ENCODE measurements around the gene FLNB. TPM values are rescaled to one million over a fixed set of nuclear protein-coding genes. Genes with fewer than 3 reads are reported as not detected.

The FLNB gene
- total and polyA plus RNA-seq, 2 experiments from 2014 or later = 69.4 to 172 TPM

DNA sequence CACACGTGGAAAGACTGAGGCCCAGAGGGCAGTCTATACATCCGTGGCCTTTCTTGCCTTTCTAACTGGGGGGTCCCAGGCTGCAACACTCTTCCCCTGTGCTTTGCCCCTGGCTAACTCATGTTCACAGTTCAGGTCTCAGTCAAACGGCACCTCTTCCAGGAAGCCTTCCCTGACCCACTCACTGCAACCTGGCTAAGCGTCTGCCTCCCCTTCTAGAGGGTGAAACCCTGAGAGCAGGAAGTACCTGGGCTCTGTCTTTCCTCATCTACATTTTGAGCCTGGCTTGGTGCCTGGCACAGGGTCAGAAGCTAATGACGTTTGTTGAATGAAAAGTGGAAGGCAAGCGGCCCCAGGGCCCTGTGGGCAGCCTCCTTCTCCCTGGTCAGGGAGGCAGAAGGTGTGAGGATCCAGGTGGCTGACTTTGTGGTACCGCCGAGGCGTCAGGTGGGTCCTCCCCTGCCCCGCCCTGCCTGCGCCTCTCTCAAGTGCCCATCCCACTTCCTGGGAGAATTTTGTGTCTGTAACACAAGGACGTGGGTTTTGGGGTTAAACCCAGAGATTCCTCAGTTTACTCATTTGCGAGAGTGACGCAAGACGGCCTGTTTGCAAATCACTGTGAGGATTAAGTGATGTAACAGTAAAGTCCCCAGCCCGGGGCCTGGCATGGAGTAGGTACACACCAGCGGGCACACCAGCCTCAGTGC, 170.5 kb downstream of the FLNB start:
- Histone ChIP-seq H3K4me2 (no peak overlapping the region), H3K9me2 (replicated peaks; ENCODE audit: insufficient read depth) (no peaks in the 10 kb centered on the region), H3K27me3 (no peaks in the 10 kb centered on the region), H3K79me2 (no peaks in the 10 kb centered on the region), H3K4me1 (ENCODE audit: insufficient read depth) (peaks cover 30% of the 10 kb centered on the region), H2AFZ (no peak overlapping the region), H3K9me3 (ENCODE audit: low read depth) (no peaks in the 10 kb centered on the region), H3K36me3 (replicated peaks; ENCODE audit: insufficient read depth, low read depth) (no peaks in the 10 kb centered on the region), H3K4me3 (no peak overlapping the region), H4K20me1 (ENCODE audit: insufficient read depth, poor library complexity, severe bottlenecking) (no peaks in the 10 kb centered on the region), H3K27ac (no peak overlapping the region)
- DNase-seq (ENCODE audit: low spot score) = no peak
- WGBS (ENCODE audit: low lambda C conversion rate, missing lambda C conversion rate) = 82% methylated on average over 17 of the region's 17 CpGs
- TF ChIP-seq, protein P1, sequence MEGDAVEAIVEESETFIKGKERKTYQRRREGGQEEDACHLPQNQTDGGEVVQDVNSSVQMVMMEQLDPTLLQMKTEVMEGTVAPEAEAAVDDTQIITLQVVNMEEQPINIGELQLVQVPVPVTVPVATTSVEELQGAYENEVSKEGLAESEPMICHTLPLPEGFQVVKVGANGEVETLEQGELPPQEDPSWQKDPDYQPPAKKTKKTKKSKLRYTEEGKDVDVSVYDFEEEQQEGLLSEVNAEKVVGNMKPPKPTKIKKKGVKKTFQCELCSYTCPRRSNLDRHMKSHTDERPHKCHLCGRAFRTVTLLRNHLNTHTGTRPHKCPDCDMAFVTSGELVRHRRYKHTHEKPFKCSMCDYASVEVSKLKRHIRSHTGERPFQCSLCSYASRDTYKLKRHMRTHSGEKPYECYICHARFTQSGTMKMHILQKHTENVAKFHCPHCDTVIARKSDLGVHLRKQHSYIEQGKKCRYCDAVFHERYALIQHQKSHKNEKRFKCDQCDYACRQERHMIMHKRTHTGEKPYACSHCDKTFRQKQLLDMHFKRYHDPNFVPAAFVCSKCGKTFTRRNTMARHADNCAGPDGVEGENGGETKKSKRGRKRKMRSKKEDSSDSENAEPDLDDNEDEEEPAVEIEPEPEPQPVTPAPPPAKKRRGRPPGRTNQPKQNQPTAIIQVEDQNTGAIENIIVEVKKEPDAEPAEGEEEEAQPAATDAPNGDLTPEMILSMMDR (IDR thresholded peaks at IDR 0.05; ENCODE audit: poor library complexity) = no peak
- TF ChIP-seq EZH2phosphoT487 (IDR thresholded peaks at IDR 0.05; ENCODE audit: low read depth, severe bottlenecking, unreplicated experiment) = no peak
- TF ChIP-seq EZH2 (IDR thresholded peaks at IDR 0.05; ENCODE audit: borderline replicate concordance) = no peak

DNA sequence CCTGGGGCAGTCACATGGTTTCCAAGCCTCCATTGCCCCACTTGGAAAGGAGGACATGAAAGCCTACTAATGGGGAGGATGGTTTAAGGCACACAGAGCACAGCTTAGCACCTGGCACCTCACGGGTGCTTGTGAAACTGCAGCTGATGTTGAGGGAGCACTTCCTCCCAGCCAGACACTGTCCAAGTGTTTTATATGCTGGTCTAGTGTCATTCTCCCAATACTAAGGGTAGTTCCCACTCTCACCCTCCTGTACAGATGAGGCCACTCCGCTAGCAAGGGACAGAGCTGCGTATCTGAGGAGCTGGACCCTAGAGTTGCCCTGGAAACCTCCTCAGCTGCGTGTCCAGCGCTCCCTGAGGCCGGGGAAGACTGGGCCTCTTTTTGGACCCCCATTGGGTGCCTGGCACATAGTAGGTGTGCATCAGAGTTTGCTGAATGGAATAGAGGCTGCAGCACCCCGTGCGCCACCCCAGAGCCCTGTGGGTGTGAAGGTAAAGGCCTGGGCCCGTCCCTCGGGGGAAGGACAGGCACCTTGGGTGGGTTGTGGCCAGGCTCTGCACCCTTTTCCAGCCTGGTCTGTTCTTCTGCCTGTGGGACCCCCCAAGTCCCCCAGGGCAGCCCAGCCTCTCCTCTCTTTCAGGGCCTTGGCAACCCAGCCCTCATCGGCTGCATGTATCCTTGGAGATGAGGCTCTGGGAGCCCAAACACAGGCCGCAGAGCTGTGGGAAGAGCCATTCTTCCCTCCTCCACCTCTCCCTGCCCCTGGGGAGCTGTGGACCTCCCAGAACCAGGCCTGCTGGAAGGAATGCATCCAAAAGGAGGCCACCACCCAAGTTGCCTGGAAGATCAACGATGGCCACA, 171.2 kb downstream of the FLNB start:
- Histone ChIP-seq H3K4me1 (ENCODE audit: insufficient read depth) (peaks cover 25% of the 10 kb centered on the region), H4K20me1 (ENCODE audit: insufficient read depth, poor library complexity, severe bottlenecking) (no peaks in the 10 kb centered on the region), H2AFZ (no peak overlapping the region), H3K9me3 (ENCODE audit: low read depth) (no peaks in the 10 kb centered on the region), H3K27ac (no peak overlapping the region), H3K4me2 (no peak overlapping the region), H3K27me3 (no peaks in the 10 kb centered on the region), H3K79me2 (no peaks in the 10 kb centered on the region), H3K9me2 (replicated peaks; ENCODE audit: insufficient read depth) (no peaks in the 10 kb centered on the region), H3K4me3 (no peak overlapping the region), H3K36me3 (replicated peaks; ENCODE audit: insufficient read depth, low read depth) (no peaks in the 10 kb centered on the region)
- TF ChIP-seq EZH2 (IDR thresholded peaks at IDR 0.05; ENCODE audit: borderline replicate concordance) = no peak
- no peak for TF ChIP-seq EZH2phosphoT487 (IDR thresholded peaks at IDR 0.05; ENCODE audit: low read depth, severe bottlenecking, unreplicated experiment)
- TF ChIP-seq, protein P1 (IDR thresholded peaks at IDR 0.05; ENCODE audit: poor library complexity) = no peak
- no peak for DNase-seq (ENCODE audit: low spot score)
- WGBS (ENCODE audit: low lambda C conversion rate, missing lambda C conversion rate) = 90% methylated on average over 13 of the region's 13 CpGs

DNA sequence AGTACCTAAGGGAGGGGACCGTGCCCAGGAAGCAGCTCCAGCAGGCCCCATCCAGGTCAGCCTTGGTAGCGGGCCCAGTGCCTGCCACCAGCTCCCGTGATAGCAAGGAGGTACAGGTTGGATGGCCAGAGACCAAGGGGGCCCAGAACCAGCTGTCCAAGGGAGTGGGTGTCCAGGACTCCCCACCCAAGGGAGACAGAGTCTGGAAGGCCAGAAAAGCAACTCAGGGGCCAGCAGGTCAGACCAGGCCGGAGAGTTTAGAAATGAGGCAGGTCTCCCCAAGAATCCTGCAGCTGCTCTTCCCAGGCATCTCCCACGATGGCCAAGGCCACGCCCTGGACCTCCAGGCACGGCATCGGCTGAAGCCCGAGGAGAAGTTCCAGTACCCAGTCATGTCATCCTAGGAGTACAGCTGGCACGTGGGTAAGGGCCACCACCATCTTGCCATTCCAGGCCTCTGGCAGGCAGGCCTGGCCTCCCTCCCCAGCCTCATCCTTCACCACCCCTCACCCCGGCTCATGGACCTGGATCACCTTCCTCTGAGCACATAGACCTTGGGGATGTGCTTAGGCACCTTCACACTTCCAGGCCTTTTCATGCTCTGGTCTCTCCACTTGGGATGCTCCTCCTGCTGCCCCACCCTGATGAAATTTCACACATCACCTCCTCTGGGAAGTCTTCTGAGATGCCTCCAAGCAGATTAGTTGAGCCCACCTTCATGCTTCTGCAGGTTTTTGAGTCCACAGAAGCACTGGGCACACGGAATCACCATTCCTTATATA, 172.1 kb downstream of the FLNB start:
- H3K4me1 ChIP-seq (ENCODE audit: insufficient read depth) = peaks cover 17% of the 10 kb centered on the region

More for the DNA sequence above, 172.1 kb downstream of the FLNB start:
- H3K27ac ChIP-seq = no peak overlapping the region
- no peak overlapping the region for H3K4me2 ChIP-seq
- no peak for DNase-seq (ENCODE audit: low spot score)
- H3K27me3 ChIP-seq = no peaks in the 10 kb centered on the region
- no peak overlapping the region for H2AFZ ChIP-seq
- 95% methylated on average over 11 of the region's 12 CpGs for WGBS (ENCODE audit: low lambda C conversion rate, missing lambda C conversion rate)
- no peak overlapping the region for H3K4me3 ChIP-seq
- H3K9me3 ChIP-seq (ENCODE audit: low read depth) = no peaks in the 10 kb centered on the region
- H3K9me2 ChIP-seq (replicated peaks; ENCODE audit: insufficient read depth) = no peaks in the 10 kb centered on the region
- no peaks in the 10 kb centered on the region for H4K20me1 ChIP-seq (ENCODE audit: insufficient read depth, poor library complexity, severe bottlenecking)
- no peaks in the 10 kb centered on the region for H3K79me2 ChIP-seq
- H3K36me3 ChIP-seq (replicated peaks; ENCODE audit: insufficient read depth, low read depth) = no peaks in the 10 kb centered on the region
- TF ChIP-seq EZH2phosphoT487 (IDR thresholded peaks at IDR 0.05; ENCODE audit: low read depth, severe bottlenecking, unreplicated experiment) (no peak), EZH2 (IDR thresholded peaks at IDR 0.05; ENCODE audit: borderline replicate concordance) (no peak)
- TF ChIP-seq, protein P1 (IDR thresholded peaks at IDR 0.05; ENCODE audit: poor library complexity) = no peak

Data from hepatocyte (in vitro differentiated cells).